GM15510 (cell line): ENCODE results near the gene CHRNB4.

Source experiments
- POLR2A ChIP-seq: IDR thresholded peaks from 3 replicates; pipeline ENCODE4 v1.6.1; 2011; ENCODE audit warnings: borderline replicate concordance; ENCODE audit not compliant: insufficient read length; ENCODE audit errors: extremely low read depth

CHRNB4 gene

DNA sequence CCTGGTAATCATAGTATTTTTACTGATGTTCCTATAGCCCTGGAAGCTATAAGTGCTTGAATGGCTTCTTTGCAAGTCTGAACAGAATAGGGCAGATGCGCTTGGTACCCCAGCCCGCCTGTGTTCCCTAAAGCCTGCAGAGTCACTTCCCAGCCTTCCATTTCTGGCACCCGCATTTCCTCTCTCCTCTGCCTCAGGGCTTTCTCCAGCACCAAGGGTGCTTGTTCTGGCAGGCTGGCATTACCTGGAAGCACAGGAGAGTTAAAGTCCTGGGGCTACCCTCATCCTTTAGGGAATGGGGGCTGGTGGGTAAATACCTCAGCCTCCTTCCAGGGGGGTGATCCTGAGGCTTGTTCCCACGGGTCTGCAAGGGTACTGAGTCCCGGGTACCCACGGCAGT, 12.8 kb downstream of the CHRNB4 start:
- TF ChIP-seq POLR2A: no peak

DNA sequence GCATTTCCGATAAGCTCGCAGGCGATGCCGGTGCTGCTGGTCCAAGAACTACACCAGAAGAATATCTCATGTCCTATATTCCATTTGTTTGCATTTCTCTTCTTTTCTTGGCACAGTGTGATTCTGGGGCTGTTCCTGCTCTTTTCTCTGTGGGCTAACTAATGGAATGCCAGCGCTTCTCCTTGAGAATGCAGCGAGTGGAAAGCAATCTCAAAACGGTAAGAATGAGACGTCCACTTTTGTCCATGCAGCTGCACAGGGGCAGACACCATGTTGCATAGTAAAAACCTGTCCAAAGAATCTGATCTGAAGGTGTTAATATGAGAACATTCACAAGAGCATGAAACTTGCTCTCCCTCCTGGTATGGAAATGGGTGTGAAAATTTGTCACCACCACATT, 13.7 kb downstream of the CHRNB4 start:
- no peak for TF ChIP-seq POLR2A

DNA sequence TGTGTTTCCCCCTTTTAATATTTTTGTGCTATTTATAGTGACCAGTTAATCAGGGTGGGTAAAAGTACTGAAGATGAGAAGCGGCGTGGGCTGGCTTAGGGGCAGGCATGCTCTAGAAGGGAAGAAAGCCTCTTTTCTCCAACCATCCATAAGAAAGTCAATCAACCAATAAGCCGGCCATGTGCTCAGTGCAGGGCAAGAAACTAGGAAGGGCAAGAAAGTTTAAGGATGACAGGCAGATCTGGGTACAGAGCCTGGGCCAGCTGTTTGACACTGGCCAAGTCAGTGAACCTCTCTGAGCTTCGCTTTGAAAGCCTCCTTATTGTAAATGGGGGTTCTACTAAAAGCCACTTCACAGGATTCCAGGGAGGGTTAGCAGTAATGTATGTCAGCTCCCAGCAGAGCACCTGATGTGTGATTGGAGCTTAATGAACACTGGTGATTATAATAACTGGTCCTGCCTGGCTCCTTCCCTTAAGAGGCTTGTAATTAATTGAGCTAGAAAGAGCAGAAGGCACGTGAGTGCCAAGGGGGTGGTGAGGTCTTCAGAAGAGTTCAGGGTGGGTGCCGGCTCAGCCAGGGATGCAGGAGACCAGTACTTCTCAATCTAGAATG, 14.5 kb downstream of the CHRNB4 start:
- no peak for TF ChIP-seq POLR2A

DNA sequence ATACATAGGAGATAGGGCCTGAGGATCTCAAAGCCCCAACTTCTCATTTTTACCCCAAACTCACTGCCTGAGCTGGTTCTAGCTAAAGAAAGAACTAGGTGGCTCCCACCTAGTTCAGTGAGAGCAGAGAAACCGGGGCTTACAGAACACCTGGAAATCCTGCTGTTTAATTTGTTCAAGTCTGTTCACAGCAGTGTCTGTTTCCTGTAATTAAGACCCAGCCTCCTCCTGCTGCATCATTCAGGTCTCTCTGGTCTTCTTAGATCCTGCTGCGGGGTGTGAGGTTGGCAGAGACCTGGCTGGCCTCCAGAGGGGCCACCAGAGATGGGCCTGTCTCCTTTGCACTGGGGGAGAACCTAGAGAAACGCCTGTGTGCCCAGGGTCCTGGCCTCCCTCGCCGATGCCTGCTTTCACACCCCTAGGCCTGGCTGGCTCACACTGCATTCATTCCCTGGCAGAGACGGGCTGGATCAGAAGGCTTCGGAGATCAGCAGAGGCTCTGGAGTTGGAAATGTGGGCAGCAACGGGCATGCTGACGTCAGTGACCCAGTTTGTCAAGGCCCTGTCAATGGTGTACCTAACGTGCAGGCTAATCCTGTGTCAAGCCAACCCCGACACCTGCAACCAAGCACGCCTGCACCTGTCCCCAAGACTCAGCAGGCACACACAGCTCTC, 15.3 kb downstream of the CHRNB4 start:
- no peak for TF ChIP-seq POLR2A

DNA sequence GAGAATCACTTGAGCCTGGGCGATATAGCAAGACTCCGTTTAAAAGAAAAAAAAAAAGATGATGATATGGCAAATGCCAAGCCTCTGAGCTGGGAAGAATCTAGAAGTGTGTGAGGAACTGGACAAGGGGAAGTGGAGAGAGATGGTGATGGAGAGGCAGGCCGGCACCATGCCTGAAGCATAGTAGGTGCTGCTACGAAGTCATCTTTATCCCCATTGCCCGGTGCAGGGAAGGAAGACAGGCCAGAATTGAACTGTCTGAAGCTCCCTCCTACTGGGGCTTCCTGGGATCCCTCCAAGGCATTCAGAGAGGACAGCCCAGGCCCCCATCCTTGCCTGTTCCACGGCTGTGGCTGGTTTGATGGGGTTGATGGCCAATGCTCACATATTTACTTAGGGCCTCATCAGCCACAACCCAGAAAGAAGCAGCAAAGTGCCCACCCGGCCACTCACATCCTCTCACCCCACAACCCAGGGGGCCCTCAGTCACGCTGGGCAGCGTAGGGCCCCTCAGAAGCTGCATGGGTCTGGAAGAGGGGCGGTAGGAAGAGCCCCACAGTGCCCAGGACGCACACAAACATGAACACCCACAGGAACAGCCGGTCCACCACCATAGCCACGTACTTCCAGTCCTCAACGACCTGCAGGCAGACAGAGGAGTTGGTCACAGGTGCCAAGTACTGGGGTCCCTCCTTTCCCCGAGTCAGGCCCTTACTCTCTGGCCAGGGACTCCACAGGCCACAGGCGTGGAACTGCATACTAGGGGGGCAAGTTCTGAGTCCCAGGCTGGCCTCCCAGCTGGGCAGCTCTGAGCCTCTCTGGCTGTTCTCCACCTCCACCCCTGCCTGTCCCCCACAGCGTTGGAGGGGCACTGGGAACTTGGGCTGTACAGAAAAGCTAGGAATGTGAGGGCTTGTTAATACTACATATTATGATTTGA, 16.1 kb downstream of the CHRNB4 start:
- no peak for TF ChIP-seq POLR2A

DNA sequence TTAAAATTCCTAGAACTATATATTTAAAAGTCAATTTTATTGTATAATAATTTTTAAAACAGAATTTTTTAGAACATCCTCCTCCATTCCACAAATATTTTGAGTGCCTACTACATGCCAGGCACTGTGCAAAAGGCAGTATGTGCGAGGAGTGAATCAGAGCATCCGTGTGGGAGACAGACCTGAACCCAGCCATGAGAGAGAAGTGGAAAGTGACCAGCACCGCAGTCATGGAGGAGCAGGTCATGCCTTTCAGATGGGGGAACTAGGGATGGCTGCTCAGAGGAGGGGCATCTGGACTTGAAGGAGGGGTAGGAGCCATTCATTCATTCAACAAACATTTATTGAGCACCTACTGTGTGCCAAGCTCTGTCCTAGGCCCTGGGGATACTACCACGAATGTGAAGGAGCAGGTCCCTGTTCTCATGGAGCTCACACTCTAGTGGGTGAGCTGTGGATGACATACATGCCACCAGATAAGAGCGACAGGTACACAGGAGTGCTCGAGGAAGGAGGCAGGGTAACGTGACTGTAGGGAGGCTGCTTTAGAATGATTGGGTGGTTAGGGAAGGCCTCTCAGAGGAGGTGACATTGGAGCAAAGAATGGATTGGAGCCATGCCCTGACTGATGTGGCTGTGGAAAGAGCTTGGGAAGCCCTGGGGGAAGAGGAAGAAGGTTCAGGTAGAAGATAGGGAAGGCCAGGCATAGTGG, 17.1 kb downstream of the CHRNB4 start:
- no peak for TF ChIP-seq POLR2A

DNA sequence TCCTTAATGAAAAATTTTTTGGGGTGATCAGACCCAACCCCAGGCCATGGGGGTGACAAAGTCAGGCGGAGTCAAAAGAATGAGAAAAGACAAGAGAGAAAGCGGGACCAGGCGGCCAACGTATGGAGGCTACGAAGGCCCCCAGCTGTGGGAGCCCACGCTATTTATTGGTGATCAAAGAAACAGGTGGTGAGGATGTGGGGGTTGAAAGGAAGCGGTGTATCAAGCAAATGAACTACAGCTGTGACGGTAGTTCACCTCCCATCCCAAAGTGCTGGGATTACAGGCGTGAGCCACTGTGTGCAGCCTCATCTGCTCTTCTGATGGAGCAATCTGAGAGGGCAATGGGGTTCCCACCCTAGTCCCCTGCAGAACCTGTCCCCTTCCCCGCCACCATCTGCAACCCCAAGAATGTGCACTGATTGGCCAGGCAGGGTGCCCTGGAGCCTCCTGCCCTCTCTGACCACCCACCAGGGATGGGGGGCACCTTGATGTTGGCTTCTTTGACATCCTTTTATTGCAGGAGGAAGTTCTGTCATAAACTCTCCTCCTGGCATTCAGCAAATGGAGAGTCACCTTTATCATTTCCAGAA, 19.1 kb downstream of the CHRNB4 start:
- TF ChIP-seq POLR2A: no peak

DNA sequence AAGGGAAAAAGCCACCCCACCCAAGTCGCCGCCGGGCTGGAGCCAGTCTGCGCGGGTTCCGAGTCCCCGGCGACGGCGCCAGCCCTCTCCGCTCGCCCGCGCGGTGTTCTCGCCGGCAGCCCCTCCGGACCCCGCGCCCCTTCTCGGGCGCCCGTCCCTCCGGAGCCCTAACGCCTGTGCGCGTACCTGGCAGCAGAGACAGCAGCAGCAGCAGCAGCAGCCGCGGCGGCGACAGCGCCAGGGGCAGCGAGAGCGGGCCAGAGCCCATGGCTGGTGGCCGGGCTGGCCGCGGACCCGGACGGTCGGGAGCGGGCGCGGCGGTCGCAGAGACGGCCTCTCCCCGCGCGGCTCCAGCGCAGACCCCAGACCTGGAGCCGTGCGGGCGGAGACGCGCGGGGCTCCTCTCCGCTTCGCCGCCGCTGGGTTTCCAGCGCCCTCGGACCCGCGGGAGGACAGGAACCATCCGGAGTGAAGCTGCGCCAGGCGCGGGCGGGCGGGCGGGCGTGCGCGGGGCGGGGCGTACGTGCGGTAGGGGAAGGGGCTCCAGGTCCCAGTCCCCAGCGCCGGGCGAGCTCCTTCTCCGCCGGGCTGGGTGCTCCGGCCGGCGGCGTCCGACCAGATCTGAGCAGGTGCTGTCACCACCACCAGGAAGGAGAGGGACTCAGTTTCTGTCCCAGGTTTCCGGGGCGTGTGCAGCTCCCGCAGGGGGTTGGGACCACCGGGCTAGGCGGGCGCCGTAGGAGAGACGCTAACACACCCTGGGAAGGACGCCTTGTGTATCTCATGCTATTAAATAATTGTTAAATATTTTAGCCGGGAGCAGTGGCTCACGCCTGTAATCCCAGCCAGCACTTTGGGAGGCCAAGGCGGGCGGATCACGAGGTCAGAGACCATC, 20.2 kb downstream of the CHRNB4 start, which contains the start of gene CHRNA3:
TSS of gene CHRNA3 (minus strand) at position 470 of the 895 bp plus-strand sequence. CDS start at position 268, 202 bp downstream.
- no peak for TF ChIP-seq POLR2A

DNA sequence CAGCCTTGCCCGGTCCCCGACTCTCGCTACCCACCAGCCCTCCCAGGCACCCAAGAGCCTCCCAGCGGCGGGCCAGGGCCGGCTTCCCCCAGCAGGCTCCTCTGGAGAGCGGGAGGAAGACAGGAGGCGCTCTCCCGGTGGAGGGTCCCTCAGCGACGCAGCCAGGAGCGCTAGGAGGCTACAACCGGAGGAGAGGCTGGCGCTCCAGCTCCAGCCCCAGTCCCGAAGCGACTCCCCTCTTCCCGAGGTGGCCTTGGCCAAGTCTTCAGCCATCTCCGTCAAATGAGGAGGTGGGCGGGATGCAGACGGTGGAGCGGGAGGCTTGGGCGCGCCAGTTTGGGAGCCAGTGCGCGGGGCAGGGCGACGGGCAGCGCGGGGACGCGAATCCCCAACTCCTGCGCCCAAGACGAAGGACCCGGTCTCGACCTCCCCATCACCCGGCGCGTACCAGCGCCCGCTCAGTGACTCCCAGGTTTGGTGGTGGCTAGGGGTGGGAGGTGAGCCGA, 20.9 kb downstream of the CHRNB4 start:
- TF ChIP-seq POLR2A: no peak

DNA sequence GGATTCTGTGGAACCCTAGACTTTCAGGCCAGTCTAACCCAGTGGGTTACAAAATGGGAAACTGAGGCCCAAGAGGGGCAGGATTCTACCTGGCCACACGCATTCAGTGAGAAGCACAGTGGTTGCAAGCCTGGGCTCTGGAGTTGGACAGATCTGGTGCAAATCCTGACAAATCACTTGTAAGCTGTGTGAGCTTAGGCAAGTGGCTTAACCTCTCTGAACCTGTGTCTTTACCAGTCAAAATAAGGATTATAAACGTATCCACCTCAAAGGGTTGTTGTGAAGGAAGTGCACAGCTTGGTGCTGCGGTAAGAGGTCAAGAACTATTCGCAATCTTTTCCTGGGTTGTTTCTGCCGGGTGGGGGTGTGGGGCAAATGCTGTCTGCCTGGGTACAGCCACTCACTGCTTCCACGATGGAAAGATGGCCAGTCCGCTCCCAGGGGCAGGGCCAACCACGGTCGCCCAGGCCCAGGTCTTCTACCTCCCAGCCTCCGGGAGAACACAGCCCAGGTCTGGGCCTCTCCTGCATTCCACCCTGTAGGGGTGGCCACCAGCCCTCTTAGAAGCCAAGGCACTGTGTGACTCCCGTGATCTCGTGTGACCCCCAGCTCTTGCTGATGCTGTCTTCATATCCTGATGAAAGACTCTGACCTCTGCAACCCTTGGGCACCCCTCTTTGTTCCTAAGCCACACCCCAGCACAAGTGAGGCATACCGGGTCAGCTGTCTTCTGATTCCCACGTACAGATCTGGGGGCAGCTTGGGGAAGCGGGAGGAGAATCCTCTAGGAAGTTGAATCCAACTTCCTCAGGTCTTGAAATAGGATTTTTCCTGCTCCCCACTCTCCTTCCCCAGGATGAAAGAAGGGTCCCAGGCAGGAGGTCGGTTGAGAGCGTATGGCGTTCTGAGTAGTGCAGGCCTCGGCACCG, 21.7 kb downstream of the CHRNB4 start:
- no peak for TF ChIP-seq POLR2A

DNA sequence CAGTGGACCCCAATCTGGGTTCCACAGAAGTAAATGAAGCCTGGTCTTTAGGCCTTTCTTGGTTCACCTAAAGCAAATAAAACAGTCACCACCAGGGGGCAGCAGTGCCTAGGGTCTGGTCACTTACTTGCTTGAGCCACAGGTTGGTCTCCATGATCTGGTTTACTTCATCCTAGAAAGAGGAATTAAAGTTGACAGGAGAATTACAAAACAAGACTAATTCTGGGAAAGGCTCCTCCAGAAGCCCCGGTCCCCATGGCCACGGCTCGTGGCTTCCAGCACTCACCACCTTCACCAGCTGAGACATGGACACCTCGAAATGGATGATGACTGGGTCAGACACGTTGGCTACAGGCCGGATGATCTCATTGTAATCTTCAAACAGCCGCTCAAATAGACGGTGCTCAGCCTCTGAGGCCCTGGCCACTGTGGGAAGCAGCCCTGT, 22.5 kb downstream of the CHRNB4 start:
- TF ChIP-seq POLR2A: no peak

DNA sequence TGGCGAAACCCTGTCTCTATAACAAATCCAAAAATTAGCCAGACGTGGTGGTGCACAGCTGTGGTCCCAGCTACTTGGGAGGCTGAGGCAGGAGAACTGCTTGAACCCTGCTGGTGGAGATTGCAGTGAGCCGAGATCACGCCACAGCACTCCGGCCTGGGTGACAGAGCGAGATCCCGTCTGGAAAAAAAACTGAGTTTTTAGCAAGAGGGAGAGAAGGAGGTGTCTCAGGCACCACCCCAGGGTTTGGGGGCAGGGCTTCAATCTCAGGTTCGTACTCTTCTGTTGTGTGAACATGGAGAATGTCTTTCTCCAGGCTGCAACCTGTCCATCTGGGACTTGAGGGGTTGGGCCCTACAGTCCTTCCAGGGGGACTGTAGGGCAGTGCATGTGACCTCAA, 22.9 kb downstream of the CHRNB4 start:
- TF ChIP-seq POLR2A: no peak

DNA sequence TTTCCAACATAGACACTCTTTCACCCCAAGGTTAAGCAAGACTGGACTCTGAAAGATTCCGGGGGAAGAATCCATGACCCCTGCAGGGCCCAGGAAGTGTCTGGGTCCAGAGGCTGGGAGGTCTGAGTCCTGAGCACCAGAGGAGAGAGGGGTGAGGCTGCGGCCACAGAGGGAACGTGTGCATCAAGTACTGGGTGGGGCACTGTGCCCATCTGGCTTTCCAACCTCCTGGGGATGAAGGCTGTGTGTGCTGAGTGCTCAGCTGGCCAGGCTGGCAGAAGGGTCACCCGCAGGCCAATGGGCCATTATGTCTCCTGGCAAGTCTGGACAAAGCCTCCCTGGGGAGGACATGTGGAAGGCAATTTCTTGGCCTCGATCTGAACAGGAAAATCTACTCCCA, 23.5 kb downstream of the CHRNB4 start:
- no peak for TF ChIP-seq POLR2A

DNA sequence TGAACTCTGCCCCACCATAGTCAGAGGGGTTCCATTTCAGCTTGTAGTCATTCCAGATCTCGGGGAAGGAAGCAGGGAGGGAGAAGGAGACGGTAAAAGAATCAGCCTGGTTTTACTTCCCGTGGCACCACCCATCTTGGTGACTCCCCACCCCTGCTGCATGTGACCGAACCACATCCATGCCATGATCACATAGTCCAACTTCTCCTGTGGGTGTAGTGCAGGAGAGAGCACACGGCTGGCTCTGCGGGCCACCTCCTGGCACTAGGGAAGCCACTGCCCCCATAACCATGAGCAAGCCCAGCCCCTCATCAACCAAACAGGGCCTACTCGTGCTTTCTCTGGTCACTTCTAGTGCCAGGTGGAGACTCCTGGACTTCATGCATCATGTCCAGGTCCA, 23.9 kb downstream of the CHRNB4 start:
- TF ChIP-seq POLR2A: no peak
